NCI-H2107 treated with DMSO at 0.1 percent for 48 hours (cell line): ENCODE data around the gene TCFL5.

Experiments
- DNase-seq: peaks from one replicate; lab custom pipeline; 2025; ENCODE audit not compliant: unreplicated experiment; lab: John Stamatoyannopoulos, UW

The TCFL5 gene

GRCh38 chr20:62896526-62896925 lies 34.9 kb upstream of the TCFL5 start:
- peak; percentile 54 for DNase-seq

GRCh38 chr20:62895539-62895938 lies 33.9 kb upstream of the TCFL5 start:
- DNase-seq, result no peak

- no peak for DNase-seq
These were observed 32.6 kb upstream of the TCFL5 start for GRCh38 chr20:62894261-62894660.

- no peak for DNase-seq
These were observed 32.1 kb upstream of the TCFL5 start for GRCh38 chr20:62893700-62894099.

GRCh38 chr20:62892348-62893304 lies 31.0 kb upstream of the TCFL5 start:
- no peak for DNase-seq

- DNase-seq, result no peak
These were observed 29.5 kb upstream of the TCFL5 start for GRCh38 chr20:62891111-62891510.

- no peak for DNase-seq
These were observed 28.8 kb upstream of the TCFL5 start for GRCh38 chr20:62890444-62890843.

- no peak for DNase-seq
These were observed 28.2 kb upstream of the TCFL5 start for GRCh38 chr20:62889871-62890270.

GRCh38 chr20:62889411-62889810 lies 27.8 kb upstream of the TCFL5 start:
- DNase-seq, result no peak

- DNase-seq, result no peak
These were observed 27.3 kb upstream of the TCFL5 start for GRCh38 chr20:62888910-62889309.

GRCh38 chr20:62888406-62888805 lies 26.8 kb upstream of the TCFL5 start:
- DNase-seq, result no peak

GRCh38 chr20:62887860-62888239 lies 26.2 kb upstream of the TCFL5 start:
- DNase-seq, result no peak

GRCh38 chr20:62887152-62887859 lies 25.7 kb upstream of the TCFL5 start:
- DNase-seq, result peak; percentile 45

GRCh38 chr20:62886709-62887058 lies 25.1 kb upstream of the TCFL5 start:
- DNase-seq, result peak; percentile 74

- no peak for DNase-seq
These were observed 24.5 kb upstream of the TCFL5 start for GRCh38 chr20:62885896-62886708.

GRCh38 chr20:62885046-62885895 lies 23.6 kb upstream of the TCFL5 start:
- DNase-seq, result no peak

- DNase-seq, result no peak
These were observed 22.9 kb upstream of the TCFL5 start for GRCh38 chr20:62884556-62884955.

GRCh38 chr20:62882426-62882825 lies 20.8 kb upstream of the TCFL5 start:
- DNase-seq, result no peak

GRCh38 chr20:62881662-62882395 lies 20.2 kb upstream of the TCFL5 start:
- DNase-seq, result no peak
